GM19452 (cell line): ENCODE data around the gene NELL2.
A peak's percentile ranks its signal among the peaks of the same experiment; 100 is the strongest.
"Not testable (repeated sequence)": the region's sequence is repeated elsewhere in the genome, so short reads cannot be mapped to it uniquely, and the experiment has no call there.

ENCODE experiments used
- ATAC-seq: cut with Tn5 transposase; IDR thresholded peaks from one replicate; pipeline ENCODE4 v1.9.1; 2021; ENCODE audit not compliant: unreplicated experiment

Gene NELL2

GRCh38 chr12:44847888-44848702, 28.0 kb downstream of the NELL2 start:
- peak; percentile 94 for ATAC-seq

- peak; percentile 4 for ATAC-seq
Observed at GRCh38 chr12:44847403-44847802, 28.7 kb downstream of the NELL2 start.

GRCh38 chr12:44846826-44847225, 29.3 kb downstream of the NELL2 start:
- ATAC-seq, result no peak

GRCh38 chr12:44842669-44843068, 33.4 kb downstream of the NELL2 start:
- ATAC-seq, result no peak

- no peak for ATAC-seq
Observed at GRCh38 chr12:44839785-44840184, 36.3 kb downstream of the NELL2 start.

- ATAC-seq, result no peak
Observed at GRCh38 chr12:44837114-44837755, 38.9 kb downstream of the NELL2 start.

GRCh38 chr12:44835641-44836379, 40.3 kb downstream of the NELL2 start:
- ATAC-seq, result no peak

GRCh38 chr12:44834996-44835395, 41.1 kb downstream of the NELL2 start:
- not testable (repeated sequence) for ATAC-seq

GRCh38 chr12:44833561-44833960, 42.6 kb downstream of the NELL2 start:
- no peak for ATAC-seq

GRCh38 chr12:44830566-44831055, 45.5 kb downstream of the NELL2 start:
- no peak for ATAC-seq

GRCh38 chr12:44829045-44829444, 47.1 kb downstream of the NELL2 start:
- ATAC-seq, result no peak

GRCh38 chr12:44827832-44828438, 48.2 kb downstream of the NELL2 start:
- no peak for ATAC-seq

- ATAC-seq, result not testable (repeated sequence)
Observed at GRCh38 chr12:44821702-44822101, 54.4 kb downstream of the NELL2 start.

GRCh38 chr12:44819884-44820283, 56.2 kb downstream of the NELL2 start:
- ATAC-seq, result no peak

- ATAC-seq, result no peak
Observed at GRCh38 chr12:44817687-44818086, 58.4 kb downstream of the NELL2 start.

- ATAC-seq, result no peak
Observed at GRCh38 chr12:44816446-44817017, 59.6 kb downstream of the NELL2 start.

- ATAC-seq, result no peak
Observed at GRCh38 chr12:44812062-44812461, 64.1 kb downstream of the NELL2 start.

- no peak for ATAC-seq
Observed at GRCh38 chr12:44804068-44804467, 72.0 kb downstream of the NELL2 start.

GRCh38 chr12:44795970-44796369, 80.1 kb downstream of the NELL2 start:
- ATAC-seq, result no peak

- ATAC-seq, result no peak
Observed at GRCh38 chr12:44788731-44789130, 87.4 kb downstream of the NELL2 start.
